Activated CD8-positive, alpha-beta T cell treated with anti-CD3 and anti-CD28 coated beads for 36 hours (primary cell): ENCODE results near the gene EVC2. TPM values are rescaled to one million over a fixed set of nuclear protein-coding genes. Genes with fewer than 3 reads are reported as not detected.

Experiments
- ATAC-seq: fragments of 200-7000 bp; cut with Tn5 transposase; one replicate; pipeline ENCODE4 v1.10.0; 2021; ENCODE audit warnings: mild to moderate bottlenecking, moderate library complexity
- CTCF ChIA-PET: fragments of 350-600 bp; sonication (Branson Sonifier 250); formaldehyde crosslinking; loops from one replicate; lab custom pipeline; 2021; ENCODE audit warnings: antibody characterized with exemption; lab: Charles Lee
- POLR2A ChIA-PET: fragments of 350-600 bp; sonication (Branson Sonifier 250); formaldehyde crosslinking; loops from one replicate; lab custom pipeline; 2021; ENCODE audit warnings: antibody characterized with exemption; lab: Charles Lee
- DNase-seq: peaks from one replicate; pipeline ENCODE4 v3.0.0-alpha.2; 2020
- H3K27ac Mint-ChIP-seq: one replicate; pipeline ENCODE4 v1.8.0; 2021; ENCODE audit warnings: mild to moderate bottlenecking, mixed read lengths
- H3K27me3 Mint-ChIP-seq: one replicate; pipeline ENCODE4 v1.8.0; 2021; ENCODE audit warnings: mixed read lengths
- H3K36me3 Mint-ChIP-seq: one replicate; pipeline ENCODE4 v1.8.0; 2021; ENCODE audit warnings: low read depth, mixed read lengths
- H3K4me1 Mint-ChIP-seq: one replicate; pipeline ENCODE4 v1.8.0; 2021; ENCODE audit warnings: low read depth, mixed read lengths
- H3K4me3 Mint-ChIP-seq: one replicate; pipeline ENCODE4 v1.8.0; 2021; ENCODE audit warnings: mild to moderate bottlenecking, moderate library complexity, mixed read lengths
- H3K9me3 Mint-ChIP-seq: one replicate; pipeline ENCODE4 v1.8.0; 2021; ENCODE audit warnings: mixed read lengths
- CTCF ChIP-seq: fragments of 200-600 bp; IDR thresholded peaks from one replicate; pipeline ENCODE4 v1.8.0; 2022; ENCODE audit warnings: antibody characterized with exemption, mild to moderate bottlenecking
- intact Hi-C: fragments of 100-400 bp; cut with micrococcal nuclease; formaldehyde crosslinking; loops from one replicate; pipeline ENCODE4 v1.10.0; 2022
- total RNA-seq, 2 experiments: library from RNA; stranded (reverse); gene quantifications; one replicate each; pipeline ENCODE4 v1.2.3, GENCODE V29; 2021

Gene EVC2
- total RNA-seq, 2 experiments from 2014 or later = 0.83 to 1.3 TPM

- ChIA-PET CTCF (no interaction called here), POLR2A (no interaction called here)
- Mint-ChIP-seq H3K27ac (no peak overlapping the region), H3K4me3 (no peak overlapping the region), H3K27me3 (no peaks in the 10 kb centered on the region), H3K36me3 (no peaks in the 10 kb centered on the region), H3K4me1 (peaks cover 5% of the 10 kb centered on the region), H3K9me3 (no peaks in the 10 kb centered on the region)
- no peak for TF ChIP-seq CTCF
- no peak for ATAC-seq
- no peak for DNase-seq
- intact Hi-C loops = no loop called here
These were observed 47.9 kb upstream of the EVC2 start for GRCh38 chr4:5756271-5756670.

GRCh38 chr4:5755679-5756078 is 47.3 kb upstream of the EVC2 start:
- POLR2A ChIA-PET = no interaction called here
- CTCF ChIA-PET = no interaction called here
- intact Hi-C loops = no loop called here
- no peak overlapping the region for H3K27ac Mint-ChIP-seq
- no peak for DNase-seq
- no peaks in the 10 kb centered on the region for H3K27me3 Mint-ChIP-seq
- no peak overlapping the region for H3K4me3 Mint-ChIP-seq
- no peak for ATAC-seq
- TF ChIP-seq CTCF = no peak
- peaks cover 5% of the 10 kb centered on the region for H3K4me1 Mint-ChIP-seq
- H3K36me3 Mint-ChIP-seq = no peaks in the 10 kb centered on the region
- H3K9me3 Mint-ChIP-seq = no peaks in the 10 kb centered on the region

GRCh38 chr4:5755161-5755560 is 46.8 kb upstream of the EVC2 start:
- ATAC-seq = no peak

GRCh38 chr4:5754529-5754881 is 46.1 kb upstream of the EVC2 start:
- H3K4me3 Mint-ChIP-seq = no peak overlapping the region
- TF ChIP-seq CTCF = no peak
- no peaks in the 10 kb centered on the region for H3K9me3 Mint-ChIP-seq
- POLR2A ChIA-PET = interaction anchor here (0.6 kb wide), 1 partner anchor 16 kb away, joined by 3 read pairs; no protein-coding TSS in a partner anchor
- H3K4me1 Mint-ChIP-seq = peaks cover 5% of the 10 kb centered on the region
- CTCF ChIA-PET = no interaction called here
- H3K27ac Mint-ChIP-seq = no peak overlapping the region
- H3K36me3 Mint-ChIP-seq = no peaks in the 10 kb centered on the region
- intact Hi-C loops = no loop called here
- ATAC-seq = no peak
- H3K27me3 Mint-ChIP-seq = no peaks in the 10 kb centered on the region
- no peak for DNase-seq

More at GRCh38 chr4:5755161-5755560, 46.8 kb upstream of the EVC2 start:
- Mint-ChIP-seq H3K36me3 (no peaks in the 10 kb centered on the region), H3K27me3 (no peaks in the 10 kb centered on the region), H3K4me3 (no peak overlapping the region), H3K9me3 (no peaks in the 10 kb centered on the region), H3K27ac (no peak overlapping the region), H3K4me1 (peaks cover 5% of the 10 kb centered on the region)
- ChIA-PET CTCF (no interaction called here), POLR2A (no interaction called here)
- no peak for TF ChIP-seq CTCF
- no peak for DNase-seq
- intact Hi-C loops = no loop called here

- no peak for TF ChIP-seq CTCF
- Mint-ChIP-seq H3K9me3 (no peaks in the 10 kb centered on the region), H3K36me3 (no peaks in the 10 kb centered on the region), H3K4me1 (peaks cover 4% of the 10 kb centered on the region), H3K4me3 (no peak overlapping the region), H3K27ac (no peak overlapping the region), H3K27me3 (no peaks in the 10 kb centered on the region)
- DNase-seq = no peak
- ChIA-PET POLR2A (interaction anchor here (0.6 kb wide), 1 partner anchor 16 kb away, joined by 3 read pairs; no protein-coding TSS in a partner anchor), CTCF (no interaction called here)
- intact Hi-C loops = no loop called here
- ATAC-seq = no peak
These were observed 45.6 kb upstream of the EVC2 start for GRCh38 chr4:5753766-5754528.
